Measurements from ENCODE around the gene ARL5A.
A peak's percentile ranks its signal among the peaks of the same experiment; 100 is the strongest.
"Not testable (repeated sequence)": the region's sequence is repeated elsewhere in the genome, so short reads cannot be mapped to it uniquely, and the experiment has no call there.

Gene ARL5A

GRCh38 chr2:151794422-151794821 is 33.8 kb downstream of the ARL5A start:
- not testable (repeated sequence) for DNase-seq

- no peak for DNase-seq
Measured at GRCh38 chr2:151793123-151793522, 35.1 kb downstream of the ARL5A start.

GRCh38 chr2:151792589-151792988 is 35.6 kb downstream of the ARL5A start:
- DNase-seq: no peak

- no peak for DNase-seq
Measured at GRCh38 chr2:151791545-151791944, 36.7 kb downstream of the ARL5A start.

- DNase-seq: no peak
Measured at GRCh38 chr2:151790689-151791088, 37.5 kb downstream of the ARL5A start.

GRCh38 chr2:151789055-151789834 is 39.0 kb downstream of the ARL5A start:
- DNase-seq: no peak

- no peak for DNase-seq
Measured at GRCh38 chr2:151786483-151786882, 41.7 kb downstream of the ARL5A start.

GRCh38 chr2:151786077-151786476 is 42.1 kb downstream of the ARL5A start:
- no peak for DNase-seq

GRCh38 chr2:151783133-151783520 is 45.1 kb downstream of the ARL5A start:
- no peak for DNase-seq

- DNase-seq: no peak
Measured at GRCh38 chr2:151782378-151783132, 45.7 kb downstream of the ARL5A start.

GRCh38 chr2:151781642-151782041 is 46.6 kb downstream of the ARL5A start:
- no peak for DNase-seq

- no peak for DNase-seq
Measured at GRCh38 chr2:151780938-151781337, 47.3 kb downstream of the ARL5A start.

- DNase-seq: no peak
Measured at GRCh38 chr2:151777935-151778334, 50.3 kb downstream of the ARL5A start.

- no peak for DNase-seq
Measured at GRCh38 chr2:151777487-151777886, 50.7 kb downstream of the ARL5A start.

GRCh38 chr2:151776367-151776766 is 51.9 kb downstream of the ARL5A start:
- no peak for DNase-seq

- DNase-seq: no peak
Measured at GRCh38 chr2:151775057-151775740, 53.0 kb downstream of the ARL5A start.

- DNase-seq: no peak
Measured at GRCh38 chr2:151774506-151774905, 53.7 kb downstream of the ARL5A start.

GRCh38 chr2:151771599-151772358 is 56.4 kb downstream of the ARL5A start:
- DNase-seq: peak in 1 of 4 experiments; percentile 3

GRCh38 chr2:151770995-151771394 is 57.2 kb downstream of the ARL5A start:
- DNase-seq: no peak

- no peak for DNase-seq
Measured at GRCh38 chr2:151769606-151770005, 58.6 kb downstream of the ARL5A start.

GRCh38 chr2:151767536-151767935 is 60.7 kb downstream of the ARL5A start:
- no peak for DNase-seq

GRCh38 chr2:151766437-151767153 is 61.6 kb downstream of the ARL5A start:
- DNase-seq: no peak
